GM23248 (cell line): ENCODE results near the gene FSTL1.

Source experiments
- EZH2 ChIP-seq: fragments of 200-600 bp; sonication (generic); IDR thresholded peaks from 2 replicates; pipeline ENCODE4 v1.6.1; 2018; ENCODE audit warnings: antibody characterized with exemption, mild to moderate bottlenecking; ENCODE audit not compliant: insufficient read depth, poor library complexity, severe bottlenecking
- EZH2phosphoT487 ChIP-seq: fragments of 200-600 bp; sonication (generic); IDR thresholded peaks from 2 replicates; pipeline ENCODE4 v1.6.1; 2018; ENCODE audit warnings: antibody characterized with exemption, moderate library complexity, mild to moderate bottlenecking, low read depth; ENCODE audit not compliant: insufficient read depth

DNA sequence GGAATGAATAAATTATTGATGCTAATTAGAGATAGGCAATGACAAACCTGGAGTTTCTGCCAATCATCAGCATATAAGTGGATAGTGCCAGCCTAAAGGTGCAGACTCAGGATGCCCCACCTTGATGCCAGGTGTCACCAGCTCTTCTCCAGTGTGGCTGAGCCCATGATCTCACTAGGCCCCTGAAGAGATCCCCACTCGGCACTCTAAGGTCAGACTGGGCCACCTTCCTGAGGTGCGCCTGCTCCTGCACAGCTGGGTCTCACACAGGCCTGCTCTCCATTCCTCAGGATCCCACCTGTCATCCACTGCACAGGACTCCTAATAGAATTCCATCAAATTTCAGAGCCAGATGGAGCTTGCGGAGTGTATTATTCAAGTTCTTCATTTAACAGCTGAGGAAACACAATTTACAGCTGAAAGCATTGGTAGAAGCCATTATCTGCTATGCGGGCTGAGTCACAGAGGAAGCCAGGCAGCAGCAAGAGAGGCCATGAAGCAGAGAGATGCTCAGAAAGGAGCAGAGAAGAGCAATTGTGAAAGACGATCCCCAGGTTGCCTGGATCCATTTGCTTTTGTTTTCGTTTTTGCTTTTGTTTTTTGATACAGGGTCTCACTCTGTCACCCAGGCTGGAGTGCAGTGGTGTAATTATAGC, 25.1 kb upstream of the FSTL1 start:
- TF ChIP-seq EZH2: no peak
- no peak for TF ChIP-seq EZH2phosphoT487
